ENCODE measurements around the gene BBS1. TPM values are rescaled to one million over a fixed set of nuclear protein-coding genes. Genes with fewer than 3 reads are reported as not detected.

BBS1 gene
- total and polyA plus RNA-seq, 2 experiments from 2014 or later = 59.7 to 100 TPM

- peak overlapping the region; percentile 93 for H3K4me3 ChIP-seq
- DNase-seq (ENCODE audit: low read depth in 1 of 2, low spot score in 1 of 2) = no peak
- H3K9me3 ChIP-seq (ENCODE audit: low read depth) = no peaks in the 10 kb centered on the region
- H3K36me3 ChIP-seq = peaks cover 6% of the 10 kb centered on the region
- TF ChIP-seq, protein P1, sequence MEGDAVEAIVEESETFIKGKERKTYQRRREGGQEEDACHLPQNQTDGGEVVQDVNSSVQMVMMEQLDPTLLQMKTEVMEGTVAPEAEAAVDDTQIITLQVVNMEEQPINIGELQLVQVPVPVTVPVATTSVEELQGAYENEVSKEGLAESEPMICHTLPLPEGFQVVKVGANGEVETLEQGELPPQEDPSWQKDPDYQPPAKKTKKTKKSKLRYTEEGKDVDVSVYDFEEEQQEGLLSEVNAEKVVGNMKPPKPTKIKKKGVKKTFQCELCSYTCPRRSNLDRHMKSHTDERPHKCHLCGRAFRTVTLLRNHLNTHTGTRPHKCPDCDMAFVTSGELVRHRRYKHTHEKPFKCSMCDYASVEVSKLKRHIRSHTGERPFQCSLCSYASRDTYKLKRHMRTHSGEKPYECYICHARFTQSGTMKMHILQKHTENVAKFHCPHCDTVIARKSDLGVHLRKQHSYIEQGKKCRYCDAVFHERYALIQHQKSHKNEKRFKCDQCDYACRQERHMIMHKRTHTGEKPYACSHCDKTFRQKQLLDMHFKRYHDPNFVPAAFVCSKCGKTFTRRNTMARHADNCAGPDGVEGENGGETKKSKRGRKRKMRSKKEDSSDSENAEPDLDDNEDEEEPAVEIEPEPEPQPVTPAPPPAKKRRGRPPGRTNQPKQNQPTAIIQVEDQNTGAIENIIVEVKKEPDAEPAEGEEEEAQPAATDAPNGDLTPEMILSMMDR (IDR thresholded peaks at IDR 0.05; ENCODE audit: low read depth, low read length) = no peak
- peaks cover 13% of the 10 kb centered on the region for H3K4me1 ChIP-seq (ENCODE audit: low read depth)
- no peaks in the 10 kb centered on the region for H3K27me3 ChIP-seq
- peak overlapping the region; percentile 83 for H3K27ac ChIP-seq
Observed at GRCh38 chr11:66510990-66511339, 530 bp downstream of the BBS1 start.

- TF ChIP-seq, protein P1 (IDR thresholded peaks at IDR 0.05; ENCODE audit: low read depth, low read length) = no peak
- H3K36me3 ChIP-seq = peaks cover 20% of the 10 kb centered on the region
Observed at GRCh38 chr11:66523611-66524010, 13.2 kb downstream of the BBS1 start.

GRCh38 chr11:66524304-66525040, 14.0 kb downstream of the BBS1 start:
- Histone ChIP-seq H3K27ac (peak overlapping the region; percentile 85), H3K4me1 (ENCODE audit: low read depth) (peaks cover 16% of the 10 kb centered on the region), H3K4me3 (no peak overlapping the region), H3K27me3 (no peaks in the 10 kb centered on the region), H3K36me3 (peaks cover 18% of the 10 kb centered on the region), H3K9me3 (ENCODE audit: low read depth) (no peaks in the 10 kb centered on the region)
- no peak for DNase-seq (ENCODE audit: low read depth in 1 of 2, low spot score in 1 of 2)
- TF ChIP-seq, protein P1 (IDR thresholded peaks at IDR 0.05; ENCODE audit: low read depth, low read length) = no peak

More at GRCh38 chr11:66523611-66524010, 13.2 kb downstream of the BBS1 start:
- Histone ChIP-seq H3K27me3 (no peaks in the 10 kb centered on the region), H3K4me1 (ENCODE audit: low read depth) (peaks cover 16% of the 10 kb centered on the region), H3K9me3 (ENCODE audit: low read depth) (no peaks in the 10 kb centered on the region), H3K4me3 (no peak overlapping the region), H3K27ac (peak overlapping the region; percentile 85)
- peak in 1 of 2 donors; percentile 82 for DNase-seq (ENCODE audit: low read depth in 1 of 2, low spot score in 1 of 2)

GRCh38 chr11:66529069-66529468, 18.6 kb downstream of the BBS1 start:
- H3K9me3 ChIP-seq (ENCODE audit: low read depth) = no peaks in the 10 kb centered on the region
- TF ChIP-seq, protein P1 (IDR thresholded peaks at IDR 0.05; ENCODE audit: low read depth, low read length) = no peak
- peaks cover 8% of the 10 kb centered on the region for H3K4me1 ChIP-seq (ENCODE audit: low read depth)
- H3K27me3 ChIP-seq = no peaks in the 10 kb centered on the region
- H3K36me3 ChIP-seq = peaks cover 3% of the 10 kb centered on the region
- H3K27ac ChIP-seq = no peak overlapping the region
- DNase-seq (ENCODE audit: low read depth in 1 of 2, low spot score in 1 of 2) = no peak
- H3K4me3 ChIP-seq = no peak overlapping the region

DNA sequence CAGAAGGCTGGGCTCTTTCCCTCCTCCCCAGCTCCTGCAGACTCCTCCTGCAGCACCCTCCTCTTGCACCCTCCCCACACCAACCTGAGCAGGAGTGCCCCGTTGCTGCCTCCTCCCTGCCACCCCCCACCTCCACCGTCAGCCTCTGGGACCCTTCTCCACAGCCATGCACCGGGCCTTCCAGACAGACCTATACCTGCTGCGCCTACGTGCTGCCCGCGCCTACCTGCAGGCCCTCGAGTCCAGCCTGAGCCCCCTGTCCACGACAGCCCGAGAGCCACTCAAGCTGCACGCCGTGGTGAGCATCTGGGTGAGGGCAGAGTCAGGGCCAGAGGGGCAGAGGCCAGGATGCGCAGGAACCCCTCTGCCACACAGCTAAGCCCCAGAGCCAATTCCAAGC, 19.2 kb downstream of the BBS1 start:
- Histone ChIP-seq H3K27me3 (no peaks in the 10 kb centered on the region), H3K27ac (no peak overlapping the region), H3K36me3 (peaks cover 3% of the 10 kb centered on the region), H3K4me1 (ENCODE audit: low read depth) (peaks cover 2% of the 10 kb centered on the region), H3K4me3 (no peak overlapping the region), H3K9me3 (ENCODE audit: low read depth) (no peaks in the 10 kb centered on the region)
- TF ChIP-seq, protein P1 (IDR thresholded peaks at IDR 0.05; ENCODE audit: low read depth, low read length) = no peak
- DNase-seq (ENCODE audit: low read depth in 1 of 2, low spot score in 1 of 2) = no peak

All from cardiac muscle cell (in vitro differentiated cells and primary cell).